Activated CD8-positive, alpha-beta memory T cell treated with anti-CD3 and anti-CD28 coated beads, Interleukin-2, amount 50 U/mL, for 1 hour (primary cell): ENCODE measurements around the gene DISP3.

Source experiments
- DNase-seq: peaks from one replicate; pipeline ENCODE4 v3.0.0-alpha.2; 2020; ENCODE audit errors: extremely low read depth

The DISP3 gene

DNA sequence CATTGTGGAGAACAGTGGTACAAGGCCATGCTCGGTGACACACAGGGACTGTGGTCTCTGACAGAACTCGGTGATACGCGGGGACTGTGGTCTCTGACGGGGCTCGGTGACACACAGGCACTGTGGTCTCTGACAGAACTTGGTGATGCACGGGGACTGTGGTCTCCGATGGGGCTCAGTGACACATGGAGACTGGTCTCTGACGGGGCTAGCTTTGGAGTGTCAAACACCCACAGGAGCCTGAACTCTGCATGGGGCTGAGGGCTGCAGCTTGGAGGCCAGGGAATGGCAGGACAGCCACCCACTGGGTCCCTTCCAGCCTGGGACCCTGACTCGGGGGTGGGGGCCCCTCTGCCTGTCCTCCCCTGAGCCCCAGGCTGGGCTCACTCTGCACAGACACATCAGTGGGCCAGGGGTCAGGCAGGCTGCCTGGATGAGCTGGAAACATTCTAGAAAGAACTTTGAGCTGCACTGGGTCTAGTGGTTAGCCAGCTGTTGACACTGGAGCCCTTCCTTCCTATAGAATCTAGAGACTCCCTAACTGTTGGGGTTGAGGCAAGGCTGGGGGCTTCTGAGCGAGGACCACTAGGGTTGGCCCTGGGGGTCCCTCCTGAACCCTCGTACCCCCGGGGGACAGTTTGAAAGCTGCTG lies 49.8 kb downstream of the DISP3 start:
- DNase-seq = no peak

DNA sequence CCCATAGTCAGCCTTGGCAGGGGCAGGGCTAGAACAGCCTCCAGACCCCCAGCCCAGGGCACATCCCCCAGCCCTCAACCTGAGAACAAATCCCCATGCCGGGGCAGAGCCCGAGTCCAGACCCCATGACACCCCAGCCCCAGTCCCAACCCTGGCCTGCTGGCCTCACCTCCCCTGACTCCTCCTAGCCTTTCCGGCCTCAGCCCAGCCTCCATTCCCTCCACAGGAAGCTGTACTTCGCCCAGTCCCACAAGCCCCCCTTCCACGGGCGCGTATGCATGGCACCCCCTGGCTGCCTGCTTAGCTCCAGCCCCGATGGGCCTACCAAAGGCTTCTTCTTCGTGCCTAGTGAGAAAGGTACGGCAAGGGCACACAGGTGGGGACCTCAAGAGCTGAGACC lies 50.4 kb downstream of the DISP3 start:
- DNase-seq = no peak

DNA sequence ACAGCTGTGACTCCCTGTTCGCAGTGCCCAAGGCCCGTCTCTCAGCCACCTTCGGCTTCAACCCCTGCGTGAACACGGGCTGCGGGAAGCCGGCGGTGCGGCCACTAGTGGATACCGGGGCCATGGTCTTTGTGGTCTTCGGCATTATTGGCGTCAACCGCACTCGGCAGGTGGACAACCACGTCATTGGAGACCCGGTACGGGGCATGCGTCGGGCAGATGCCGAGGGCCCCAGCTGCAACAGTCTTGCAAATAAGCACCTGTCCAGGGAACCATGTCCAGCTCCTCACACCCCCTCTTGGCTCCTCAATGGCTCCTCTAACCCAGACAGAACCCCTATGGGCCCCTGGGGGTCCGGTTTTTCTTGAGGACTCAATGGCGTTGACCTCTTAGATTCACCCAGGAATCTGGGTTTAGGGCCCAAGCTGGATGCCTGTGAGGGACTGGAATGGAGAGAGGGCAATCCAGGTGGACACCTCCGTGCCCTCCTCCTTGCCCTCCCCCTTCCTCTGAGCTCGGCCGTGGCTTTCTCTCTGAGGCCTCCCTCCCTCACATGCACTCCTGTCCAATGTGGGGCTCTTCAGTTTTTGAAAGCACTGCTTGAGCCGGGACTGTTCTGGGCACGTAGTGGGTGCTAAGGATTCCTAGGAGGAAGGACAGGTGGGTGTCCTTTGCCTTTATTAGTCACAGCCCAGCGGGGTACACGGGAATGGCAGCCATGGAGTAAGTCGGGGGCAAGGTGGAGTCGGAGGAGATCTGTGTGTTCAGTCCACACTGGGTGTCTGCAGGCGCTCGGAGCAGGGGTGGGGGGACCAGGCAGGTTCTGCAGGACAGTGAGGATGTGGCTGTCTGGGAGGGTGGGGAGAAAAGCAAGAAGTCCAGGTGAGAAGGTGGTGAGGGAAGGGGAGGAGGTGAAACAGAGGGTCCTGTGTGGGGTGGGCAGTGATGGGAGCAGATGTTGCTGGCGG lies 51.1 kb downstream of the DISP3 start:
- no peak for DNase-seq

DNA sequence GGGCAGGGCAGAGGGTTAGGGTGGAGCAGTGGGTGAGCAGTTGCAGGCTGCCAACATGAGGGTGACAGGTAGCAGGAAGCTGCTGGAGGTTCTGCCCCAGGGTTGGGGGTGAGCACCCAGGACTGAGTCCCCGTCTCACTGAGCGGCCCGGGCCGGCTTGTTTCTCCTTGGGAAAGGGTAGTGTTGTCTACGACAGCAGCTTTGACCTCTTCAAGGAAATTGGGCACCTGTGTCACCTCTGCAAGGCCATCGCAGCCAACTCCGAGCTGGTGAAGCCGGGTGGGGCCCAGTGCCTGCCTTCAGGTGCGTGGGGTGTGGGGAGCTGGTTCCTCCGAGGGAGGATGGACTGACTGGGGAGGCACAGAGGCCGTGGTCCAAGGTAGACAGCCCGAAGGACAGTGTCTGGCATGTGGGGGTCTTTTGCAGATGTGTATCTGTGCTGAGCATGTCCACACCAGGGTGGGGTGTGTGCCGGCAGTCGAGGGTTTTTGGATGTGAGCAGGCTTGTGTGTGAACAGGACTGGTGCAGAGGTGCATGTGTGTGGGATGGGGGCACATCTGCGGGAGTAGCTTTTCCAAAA lies 51.9 kb downstream of the DISP3 start:
- DNase-seq = no peak

DNA sequence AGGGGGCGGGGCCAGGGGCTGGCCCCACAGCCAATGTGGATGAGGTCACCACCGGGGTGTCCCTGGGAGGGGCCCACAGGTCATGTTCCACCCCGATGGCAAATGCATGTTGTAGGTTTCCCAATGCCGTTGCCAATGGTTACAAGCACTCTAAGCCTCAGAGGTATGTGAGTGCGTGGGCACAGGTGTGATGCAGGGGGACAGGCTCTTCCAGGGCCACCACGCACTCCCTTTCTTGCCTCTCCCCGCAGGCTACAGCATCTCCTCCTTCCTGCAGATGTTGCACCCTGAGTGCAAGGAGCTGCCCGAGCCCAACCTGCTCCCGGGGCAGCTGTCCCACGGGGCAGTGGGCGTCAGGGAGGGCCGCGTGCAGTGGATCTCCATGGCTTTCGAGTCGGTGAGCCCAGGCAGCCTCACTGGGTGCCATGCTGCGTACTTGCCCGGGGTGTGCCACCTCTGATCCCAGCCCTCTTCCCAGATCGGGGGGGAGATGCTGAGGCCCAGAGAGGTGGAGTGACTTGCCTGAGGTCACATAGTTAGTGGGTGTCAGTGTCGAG lies 52.4 kb downstream of the DISP3 start:
- DNase-seq = no peak

DNA sequence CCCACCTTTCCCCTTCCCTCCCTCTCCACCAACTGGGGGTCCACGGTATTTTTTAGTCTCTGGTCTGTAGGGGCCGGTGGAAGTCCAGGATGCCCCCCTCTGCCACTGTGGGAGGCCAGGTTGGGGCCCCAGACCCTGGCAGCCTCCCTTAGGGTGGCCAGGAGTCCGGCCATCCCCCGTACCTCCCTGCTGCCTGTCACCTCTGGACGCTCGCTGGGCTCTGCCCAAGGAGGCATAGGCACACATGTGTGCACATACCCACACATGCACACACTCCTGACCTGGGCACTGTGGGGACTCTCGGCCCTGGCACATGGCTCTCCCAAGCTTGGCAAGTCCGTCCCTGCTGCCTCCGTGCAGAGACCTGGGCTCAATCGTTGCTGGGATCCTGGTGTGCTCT lies 53.0 kb downstream of the DISP3 start:
- DNase-seq = no peak

DNA sequence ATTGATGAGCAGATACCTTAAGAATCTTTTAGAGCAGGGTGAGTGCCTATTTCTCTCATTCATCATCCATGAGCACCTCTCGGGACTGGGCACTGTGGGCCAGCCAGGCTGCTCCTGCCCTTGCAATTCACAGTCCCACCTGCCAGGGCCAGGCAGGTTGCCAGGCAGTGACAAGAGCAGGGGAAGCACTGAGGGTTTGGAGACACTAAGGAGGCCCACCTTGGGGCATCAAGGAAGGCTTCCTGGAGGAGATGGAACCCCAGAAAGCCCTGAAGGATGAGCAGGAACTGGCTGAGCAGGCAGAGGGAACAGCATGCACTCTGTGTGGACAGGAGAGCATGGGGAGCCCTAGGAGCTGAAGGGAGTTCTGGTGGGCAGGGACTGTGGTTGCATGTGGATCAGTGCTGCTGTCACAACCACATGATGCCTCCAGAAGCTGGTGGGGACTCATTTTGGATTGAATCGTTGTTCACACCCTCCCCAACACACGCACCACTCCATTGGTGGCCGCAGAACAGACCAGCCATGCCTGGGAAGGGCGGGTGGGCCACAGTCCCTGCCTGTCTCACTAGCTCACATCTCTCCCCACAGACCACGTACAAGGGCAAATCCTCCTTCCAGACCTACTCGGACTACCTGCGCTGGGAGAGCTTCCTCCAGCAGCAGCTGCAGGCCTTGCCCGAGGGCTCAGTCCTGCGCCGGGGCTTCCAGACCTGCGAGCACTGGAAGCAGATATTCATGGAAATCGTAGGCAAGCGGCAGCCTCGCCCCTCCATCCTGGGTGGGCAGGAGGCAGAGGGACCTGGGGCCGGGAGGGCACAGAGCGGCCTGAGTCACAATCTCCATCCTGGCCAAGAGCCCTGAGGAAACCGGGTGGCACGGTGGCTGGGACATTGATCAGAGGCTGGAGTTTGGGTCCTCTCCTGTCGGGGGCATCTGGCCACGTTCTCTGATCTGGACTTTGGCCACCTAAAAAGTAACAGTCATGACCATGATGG lies 55.1 kb downstream of the DISP3 start:
- DNase-seq = no peak

DNA sequence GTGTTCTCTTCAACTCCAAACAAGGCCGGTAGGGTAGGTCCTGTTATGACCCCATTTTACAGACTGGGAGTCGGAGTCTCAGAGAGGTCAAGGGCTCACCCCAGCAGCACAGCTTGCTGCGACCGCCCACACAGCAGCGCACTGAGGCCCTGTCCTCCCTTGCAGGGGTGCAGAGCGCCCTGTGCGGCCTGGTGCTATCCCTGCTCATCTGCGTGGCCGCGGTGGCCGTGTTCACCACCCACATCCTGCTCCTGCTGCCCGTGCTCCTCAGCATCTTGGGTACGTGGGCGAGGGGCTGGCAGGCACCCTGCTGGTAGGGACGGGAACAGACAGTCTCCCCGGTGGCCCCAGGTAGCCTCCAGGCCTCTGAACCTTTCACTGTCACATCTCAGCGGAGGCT lies 55.9 kb downstream of the DISP3 start:
- no peak for DNase-seq

DNA sequence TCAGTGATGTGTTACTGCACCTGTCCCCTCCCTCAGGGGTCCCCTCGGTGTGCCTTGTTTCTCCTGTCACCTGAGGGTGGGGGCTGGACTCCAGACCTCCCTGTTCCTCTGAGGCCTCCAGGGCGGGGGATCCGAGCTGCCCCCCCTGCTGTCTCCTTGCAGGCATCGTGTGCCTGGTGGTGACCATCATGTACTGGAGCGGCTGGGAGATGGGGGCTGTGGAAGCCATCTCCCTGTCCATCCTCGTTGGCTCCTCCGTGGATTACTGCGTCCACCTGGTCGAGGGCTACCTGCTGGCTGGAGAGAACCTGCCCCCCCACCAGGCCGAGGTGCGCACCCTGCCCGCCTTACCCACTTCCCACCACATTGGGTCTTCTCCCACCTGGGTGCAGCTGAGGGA lies 56.4 kb downstream of the DISP3 start:
- DNase-seq = no peak

DNA sequence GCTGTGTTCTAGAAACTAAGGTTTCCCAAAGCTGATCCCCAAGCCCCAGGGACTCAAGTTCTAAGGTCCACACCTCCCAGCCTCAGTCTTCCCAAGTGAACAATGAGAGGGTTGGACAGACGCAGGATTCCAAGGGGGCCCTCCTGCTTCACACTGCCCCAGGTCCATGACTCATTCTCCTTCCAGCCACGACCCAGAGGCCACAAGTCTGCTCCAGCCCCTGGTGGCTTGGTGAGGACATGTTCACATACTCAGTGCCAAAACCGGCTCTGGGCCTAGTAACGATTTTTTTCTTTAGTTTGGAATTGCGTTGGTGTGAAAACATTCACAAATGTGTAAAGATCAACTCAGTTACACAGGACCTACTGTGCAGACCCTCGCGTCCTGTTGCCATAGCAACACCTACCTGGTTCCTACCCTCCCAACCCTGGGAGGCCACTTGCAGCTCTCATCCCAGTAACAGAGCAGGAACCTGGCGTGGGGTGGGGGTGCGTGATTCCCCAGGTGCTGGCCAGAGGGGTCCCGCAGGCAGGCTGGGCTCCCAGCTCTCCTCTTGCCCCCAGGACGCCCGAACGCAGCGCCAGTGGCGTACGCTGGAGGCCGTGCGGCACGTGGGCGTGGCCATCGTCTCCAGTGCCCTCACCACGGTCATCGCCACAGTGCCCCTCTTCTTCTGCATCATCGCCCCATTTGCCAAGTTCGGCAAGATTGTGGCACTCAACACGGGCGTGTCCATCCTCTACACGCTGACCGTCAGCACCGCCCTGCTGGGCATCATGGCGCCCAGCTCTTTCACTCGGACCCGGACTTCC lies 57.0 kb downstream of the DISP3 start:
- DNase-seq = no peak

DNA sequence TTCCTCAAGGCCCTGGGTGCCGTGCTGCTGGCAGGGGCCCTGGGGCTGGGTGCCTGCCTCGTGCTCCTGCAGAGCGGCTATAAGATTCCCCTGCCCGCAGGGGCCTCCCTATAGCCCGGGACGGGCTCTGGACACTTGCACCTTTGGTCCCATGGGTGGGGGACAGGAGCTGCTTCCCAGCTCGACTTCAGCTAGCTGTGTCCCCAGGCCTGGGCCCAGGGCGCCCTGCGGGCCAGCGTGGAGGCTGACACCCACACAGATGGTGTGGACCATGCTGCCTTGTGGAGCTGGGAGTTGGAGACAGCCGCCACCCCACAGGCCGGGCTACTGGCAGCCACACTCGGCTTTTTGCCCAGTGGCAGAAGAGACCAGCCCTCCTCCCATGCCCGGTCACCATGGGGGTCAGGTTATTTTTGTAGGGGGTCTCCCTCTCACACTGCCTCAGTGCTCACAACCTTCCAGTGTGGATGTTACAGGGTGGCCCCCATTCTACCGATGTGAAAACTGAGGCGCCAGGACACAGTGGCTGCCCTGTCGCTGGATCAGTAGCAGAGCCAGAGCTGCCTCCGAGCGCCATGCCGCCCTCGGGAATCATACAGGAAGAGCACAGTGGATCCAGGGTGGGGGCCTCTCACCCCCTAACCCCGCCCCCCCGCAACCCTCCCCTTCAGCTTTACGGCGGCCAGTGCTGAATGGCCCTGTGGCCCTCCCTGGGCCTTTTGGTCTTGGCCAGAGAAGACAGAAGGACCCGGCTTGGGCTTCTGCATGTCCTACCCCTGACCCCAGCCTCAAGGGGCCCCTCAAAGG lies 57.8 kb downstream of the DISP3 start:
- no peak for DNase-seq

DNA sequence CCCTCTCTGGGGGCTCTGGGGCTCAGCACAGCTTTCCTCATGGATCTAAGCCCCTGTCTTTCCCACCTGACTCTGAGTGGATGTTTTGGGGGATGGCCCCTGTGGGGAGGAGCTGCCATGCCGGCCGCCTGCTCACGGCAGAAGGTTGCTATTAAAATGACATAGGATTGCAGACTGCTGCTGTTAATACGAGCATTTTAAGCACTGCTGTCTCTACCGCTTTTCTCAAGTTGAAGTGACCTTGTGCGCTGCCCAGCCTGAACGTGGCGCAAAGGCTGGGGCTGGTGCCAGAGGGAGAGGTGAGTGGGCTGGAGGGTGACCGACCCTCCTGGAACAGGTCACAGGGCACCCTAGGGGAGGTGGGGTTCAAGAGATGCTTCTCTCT lies 58.4 kb downstream of the DISP3 start:
- DNase-seq = no peak

DNA sequence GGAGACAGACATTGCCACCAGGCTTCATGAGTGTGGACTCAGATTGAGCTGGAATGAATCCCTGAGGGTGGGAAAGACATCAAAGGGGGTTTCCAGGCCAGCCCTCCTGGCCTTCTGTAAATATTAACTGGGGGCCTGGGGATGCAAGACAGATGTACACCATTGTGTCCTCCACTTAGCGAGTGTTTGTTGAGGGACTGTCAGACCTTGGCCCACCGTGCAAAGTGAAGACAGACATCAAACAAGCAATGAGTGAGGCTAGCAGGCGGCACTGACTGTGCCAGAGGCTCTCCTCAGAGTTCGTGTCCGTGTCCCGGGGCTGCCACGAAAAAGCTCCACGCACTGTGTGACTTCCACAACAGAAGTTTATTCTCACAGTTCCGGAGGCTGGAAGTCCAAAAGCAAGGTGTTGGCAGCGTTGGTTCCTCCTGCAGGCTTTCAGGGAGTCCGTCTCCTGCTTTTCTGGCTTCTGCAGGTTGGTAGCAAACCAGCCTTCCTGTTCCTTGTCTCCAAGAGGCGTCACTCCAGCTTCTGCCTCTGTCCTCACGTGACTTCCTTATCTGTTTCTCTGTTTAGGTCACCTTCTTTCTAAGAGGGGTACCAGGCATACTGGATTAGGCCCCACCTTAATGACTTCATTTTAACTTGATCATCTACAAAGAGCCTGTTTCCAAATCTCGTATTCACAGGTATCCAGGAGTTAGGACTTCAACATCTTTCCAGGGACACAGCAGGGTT lies 59.1 kb downstream of the DISP3 start:
- no peak for DNase-seq

DNA sequence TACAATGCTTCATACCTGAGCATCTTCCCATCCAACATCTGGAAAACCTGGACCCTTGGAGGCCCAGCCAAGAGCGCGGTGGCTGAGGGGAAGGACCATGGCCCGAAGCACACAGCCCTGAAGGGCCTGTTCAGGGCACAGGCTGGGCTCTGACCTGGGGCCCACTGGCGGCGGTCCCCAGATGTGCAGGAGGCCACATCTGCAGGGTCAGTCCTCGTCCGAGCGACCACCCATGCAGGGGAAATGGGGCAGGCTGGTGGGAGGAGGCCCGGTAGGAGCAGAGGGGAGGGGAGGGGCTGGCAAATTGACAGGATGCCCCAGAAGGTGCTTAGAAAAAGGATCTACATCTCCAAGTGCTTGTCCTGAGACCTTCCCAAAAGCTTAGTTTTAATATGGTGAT lies 59.9 kb downstream of the DISP3 start:
- DNase-seq = no peak

DNA sequence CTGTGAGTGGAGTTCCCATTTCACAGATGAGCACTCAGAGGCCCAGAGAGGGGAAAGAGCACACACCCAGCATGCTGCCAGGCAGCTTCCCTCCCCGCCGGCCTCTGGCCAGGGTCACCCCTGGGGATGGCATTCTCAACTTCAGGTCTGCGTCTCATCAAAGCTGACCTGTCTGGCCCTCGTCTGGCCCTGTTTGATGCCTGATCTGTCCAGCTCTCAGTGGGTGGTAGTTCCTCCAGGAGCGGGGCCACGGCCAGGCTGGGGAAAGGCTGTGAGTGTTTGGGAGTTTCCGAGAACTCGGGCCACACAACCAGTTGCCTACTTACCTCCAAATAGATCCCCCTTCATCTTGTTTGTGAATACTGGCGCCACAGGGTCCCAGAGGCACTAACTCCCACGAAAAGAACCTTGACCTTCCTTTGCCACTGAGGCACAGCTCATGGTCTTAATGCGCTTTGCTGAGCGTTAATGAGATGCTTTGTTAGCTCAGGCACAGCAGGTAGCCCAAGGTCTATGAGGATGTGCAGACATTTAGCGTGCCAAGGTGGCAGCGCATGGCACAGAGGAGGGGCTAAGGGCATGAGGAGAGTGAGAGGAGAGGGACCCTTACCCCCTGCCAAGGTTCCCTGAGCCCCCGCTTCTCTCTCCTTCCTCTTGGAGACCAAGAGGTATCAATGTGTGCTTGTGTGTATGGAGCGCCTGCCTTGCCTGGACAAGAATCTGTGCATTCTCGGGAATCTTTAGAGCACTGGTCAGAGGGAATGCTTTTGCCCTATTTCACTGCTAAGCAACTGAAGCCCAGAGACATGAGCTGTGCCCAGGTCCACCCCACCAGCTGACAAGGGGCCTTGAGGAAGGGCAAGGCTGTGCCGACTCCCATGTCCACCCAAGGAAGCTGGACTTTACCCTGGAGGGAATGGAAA lies 61.2 kb downstream of the DISP3 start:
- no peak for DNase-seq

DNA sequence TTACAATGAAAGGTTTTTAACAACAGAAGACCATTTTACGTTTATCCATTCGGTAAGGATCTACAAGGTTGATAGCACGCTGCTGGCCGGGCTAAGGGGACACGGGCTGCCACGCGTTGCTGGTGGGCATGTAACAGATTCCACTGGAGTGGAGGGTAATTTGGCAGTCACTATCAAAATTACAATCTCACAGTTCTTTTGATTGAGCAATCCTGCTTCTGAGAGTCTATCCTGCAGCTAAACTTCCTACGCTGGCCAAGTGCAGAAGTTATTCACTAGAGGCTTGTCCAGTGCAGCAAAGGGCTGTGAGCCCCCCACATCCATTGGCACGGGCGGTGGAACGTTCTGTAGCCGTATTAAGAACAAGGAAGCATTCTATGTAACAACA lies 61.8 kb downstream of the DISP3 start:
- DNase-seq = no peak

DNA sequence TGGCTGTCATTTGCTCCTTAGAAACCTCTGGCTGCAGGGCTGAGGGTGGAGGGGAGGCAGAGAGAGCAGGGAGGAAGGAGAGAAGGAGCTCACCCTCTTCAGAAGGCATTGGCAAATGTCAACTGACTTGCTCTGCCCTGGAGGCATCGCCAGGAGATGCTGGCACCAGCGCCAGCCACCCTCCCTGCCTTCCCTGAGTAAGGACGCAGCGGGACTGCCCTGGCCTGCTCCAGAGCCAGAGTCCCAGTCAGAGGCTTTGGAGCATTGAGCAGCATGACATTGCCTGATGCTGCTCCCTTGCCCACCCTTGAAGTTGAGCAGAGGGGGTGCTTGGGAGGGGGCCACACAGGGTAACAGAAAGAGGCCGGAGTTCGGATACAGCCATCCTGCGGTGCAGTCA lies 62.3 kb downstream of the DISP3 start:
- DNase-seq = no peak

DNA sequence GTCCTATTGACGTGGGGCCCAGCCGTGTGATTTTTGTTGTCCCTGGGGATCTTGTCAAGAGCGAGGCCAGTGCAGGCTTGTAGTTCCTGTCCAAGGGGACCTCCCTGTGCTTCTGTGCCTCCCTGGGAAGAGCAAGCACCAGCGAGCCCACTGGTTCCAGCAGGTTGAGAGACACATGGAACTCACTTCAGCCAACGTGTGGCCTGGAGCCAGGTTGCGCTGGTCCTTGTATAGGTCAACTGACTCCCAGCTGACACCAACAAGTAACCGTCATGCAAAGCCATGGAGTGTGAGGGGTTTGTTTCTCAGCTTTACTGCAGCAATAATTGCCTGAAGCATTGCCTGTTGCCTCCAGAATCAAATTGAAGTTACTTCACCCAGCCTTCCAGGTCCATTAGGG lies 63.0 kb downstream of the DISP3 start:
- DNase-seq = no peak
